Left cardiac atrium (tissue), 4 donors: Measurements from ENCODE around the gene HUS1. TPM values are rescaled to one million over a fixed set of nuclear protein-coding genes. Genes with fewer than 3 reads are reported as not detected.
"Not testable (repeated sequence)": the region's sequence is repeated elsewhere in the genome, so short reads cannot be mapped to it uniquely, and the experiment has no call there.

ENCODE experiments used
- ATAC-seq, 2 donors: fragments of 200-7000 bp; cut with Tn5 transposase; one replicate each; pipeline ENCODE4 v1.9.1; 2020; ENCODE audit warnings: mild to moderate bottlenecking in 2 of 2, moderate library complexity in 2 of 2
- DNase-seq: peaks from one replicate; pipeline ENCODE4 v3.0.0-alpha.2; 2020
- intact Hi-C, 2 donors: fragments of 100-400 bp; cut with DNase I; formaldehyde crosslinking; loops; one replicate each; pipeline versions ENCODE4 v1.14.1 to v1.15.1; 2022 to 2023
- total RNA-seq, 2 donors: library from RNA; stranded (reverse); fragmentation: NEBNext Ultra II Directional; extraction: Animal tissue kit (Norgen Biotek cat#: 25700); gene quantifications; one replicate each; pipeline ENCODE4 v1.2.1, GENCODE V29; 2021
- donor health status: DM: no; HTN: yes; CAD: no.
- donor health status: DM: no; HTN: yes; CAD: no; lungs with severe emphysema.
- donor health status: DM: yes; HTN: yes; CAD: no.
- donor health status: Dilated cardiomyopathy.

The HUS1 gene
- total RNA-seq, 2 donors from 2014 or later: 27.2 to 28.4 TPM

DNA sequence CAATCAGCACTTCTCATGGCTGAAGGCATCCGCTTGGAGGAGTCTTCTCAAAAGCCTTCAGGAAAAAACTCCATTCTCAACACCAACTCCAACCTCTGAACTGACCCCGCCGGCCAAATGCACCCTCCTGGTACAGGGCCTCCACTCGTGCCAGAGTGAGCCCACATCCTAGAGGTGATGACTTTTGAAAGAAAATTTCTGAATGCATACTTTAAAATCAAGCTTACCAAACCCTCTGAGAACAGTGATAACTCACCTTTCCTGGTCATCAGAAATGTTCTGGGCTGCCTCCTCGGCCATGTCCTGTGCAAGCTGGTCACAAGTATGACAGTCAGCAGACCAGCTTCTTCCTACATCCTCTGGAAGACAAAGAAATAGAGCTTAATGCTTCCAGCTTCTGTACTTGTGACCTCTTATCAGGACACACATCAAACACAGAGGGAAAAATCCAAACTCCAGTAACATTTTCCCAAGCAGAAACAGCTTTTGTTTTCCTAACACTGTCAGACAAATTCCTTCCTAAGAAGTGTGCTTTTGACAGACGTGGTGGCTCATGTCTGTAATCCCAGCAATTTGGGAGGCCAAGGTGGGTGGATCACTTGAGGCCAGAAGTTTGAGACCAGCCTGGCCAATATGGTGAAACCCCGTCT lies 31.1 kb downstream of the HUS1 start, which contains the start of gene PKD1L1:
Gene PKD1L1, minus strand, starts transcription at position 326 of the 650 bp plus-strand sequence. Its CDS starts 26 bp downstream, at position 300.
- DNase-seq (no peak), ATAC-seq (no peak)
- intact Hi-C loops: no loop called here

DNA sequence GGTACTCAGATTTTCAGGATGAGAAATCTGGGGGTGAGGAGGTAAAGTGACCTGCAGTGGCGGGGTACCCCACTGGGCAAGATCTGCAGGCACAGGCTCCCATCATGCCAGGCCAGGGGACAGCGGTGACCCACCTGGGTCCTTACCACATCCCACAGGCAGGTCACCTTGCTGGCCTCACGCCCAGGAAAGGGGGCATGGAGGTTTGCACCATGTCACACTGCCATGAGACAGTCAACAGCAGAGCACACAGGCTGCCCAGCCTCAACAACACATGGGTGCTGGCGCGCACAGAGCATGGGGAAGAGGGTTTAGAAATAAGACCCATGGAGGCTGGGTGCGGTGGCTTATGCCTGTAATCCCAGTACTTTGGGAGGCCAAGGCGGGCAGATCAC lies 32.1 kb downstream of the HUS1 start:
- intact Hi-C loops: no loop called here
- DNase-seq (no peak), ATAC-seq (no peak)

GRCh38 chr7:47946581-47947354 lies 32.6 kb downstream of the HUS1 start:
- DNase-seq (no peak), ATAC-seq (peak in 1 of 2 donors; percentile 11)
- intact Hi-C loops: no loop called here

- ATAC-seq: no peak
- DNase-seq: peak; percentile 88
- intact Hi-C loops: loop anchor here (2.0 kb wide), 2 partner anchors 23 to 163 kb away; no protein-coding TSS in a partner anchor
Measured at GRCh38 chr7:47945261-47946015, 34.0 kb downstream of the HUS1 start.

DNA sequence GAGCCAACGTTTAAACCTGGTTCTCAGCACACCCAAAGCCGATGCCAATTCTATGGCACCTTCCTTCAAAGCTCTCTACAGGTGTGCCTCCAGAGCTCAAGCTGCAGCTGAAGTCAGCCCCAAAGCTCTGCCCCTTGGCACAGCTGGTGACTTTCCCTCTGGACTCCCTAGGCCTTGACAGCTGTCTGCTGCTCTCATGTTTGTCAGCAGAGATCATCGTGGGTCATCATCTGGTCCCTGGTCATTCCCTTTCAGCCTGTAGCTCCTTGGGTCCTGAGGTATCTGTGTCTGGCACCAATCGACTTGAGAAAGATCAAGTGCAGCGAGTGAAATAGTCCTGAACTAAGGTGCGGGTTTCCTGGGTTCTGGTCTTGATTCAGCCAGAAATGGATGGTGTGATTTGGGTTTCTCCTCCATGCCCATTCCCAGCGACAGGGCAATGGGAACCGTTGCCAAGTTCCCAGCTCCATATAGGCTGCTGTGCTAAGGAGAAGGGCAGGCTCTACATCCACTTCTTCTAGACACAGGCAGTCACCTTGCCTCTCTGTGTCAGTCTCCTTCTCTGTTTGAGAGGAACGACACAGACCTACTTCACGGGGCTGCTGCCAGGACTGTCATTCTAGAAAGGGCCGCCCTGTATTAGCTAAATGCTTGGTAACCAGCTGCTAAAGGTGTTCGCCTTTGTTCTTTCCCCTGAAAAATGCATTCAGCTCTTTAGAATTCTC lies 34.7 kb downstream of the HUS1 start:
- intact Hi-C loops: loop anchor here (2.0 kb wide), 2 partner anchors 24 to 164 kb away; no protein-coding TSS in a partner anchor
- ATAC-seq: no peak

GRCh38 chr7:47943676-47944474 lies 35.5 kb downstream of the HUS1 start:
- ATAC-seq (no peak), DNase-seq (no peak)
- intact Hi-C loops: loop anchor here (2.0 kb wide), 2 partner anchors 25 to 165 kb away; no protein-coding TSS in a partner anchor

More for the DNA sequence above, 34.7 kb downstream of the HUS1 start:
- no peak for DNase-seq

DNA sequence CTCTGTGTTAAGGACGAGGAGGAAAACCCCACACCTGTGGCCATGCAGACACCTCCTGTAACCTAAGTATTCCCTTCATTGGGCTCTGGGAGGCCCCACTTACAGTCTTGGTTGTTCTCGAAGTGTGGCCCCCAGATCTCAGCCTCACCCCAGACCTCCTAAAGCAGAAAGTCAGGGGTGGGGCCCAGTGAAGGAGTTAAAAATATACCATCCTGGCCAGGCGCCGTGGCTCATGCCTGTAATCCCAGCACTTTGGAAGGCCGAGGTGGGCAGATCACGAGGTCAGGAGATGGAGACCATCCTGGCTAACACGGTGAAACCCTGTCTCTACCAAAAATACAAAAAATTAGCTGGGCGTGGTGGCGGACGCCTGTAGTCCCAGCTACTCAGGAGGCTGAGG lies 36.8 kb downstream of the HUS1 start:
- ATAC-seq, intact Hi-C loops, DNase-seq: not testable (repeated sequence)

- DNase-seq (no peak), ATAC-seq (no peak)
- intact Hi-C loops: no loop called here
Measured at GRCh38 chr7:47942132-47942531, 37.3 kb downstream of the HUS1 start.

DNA sequence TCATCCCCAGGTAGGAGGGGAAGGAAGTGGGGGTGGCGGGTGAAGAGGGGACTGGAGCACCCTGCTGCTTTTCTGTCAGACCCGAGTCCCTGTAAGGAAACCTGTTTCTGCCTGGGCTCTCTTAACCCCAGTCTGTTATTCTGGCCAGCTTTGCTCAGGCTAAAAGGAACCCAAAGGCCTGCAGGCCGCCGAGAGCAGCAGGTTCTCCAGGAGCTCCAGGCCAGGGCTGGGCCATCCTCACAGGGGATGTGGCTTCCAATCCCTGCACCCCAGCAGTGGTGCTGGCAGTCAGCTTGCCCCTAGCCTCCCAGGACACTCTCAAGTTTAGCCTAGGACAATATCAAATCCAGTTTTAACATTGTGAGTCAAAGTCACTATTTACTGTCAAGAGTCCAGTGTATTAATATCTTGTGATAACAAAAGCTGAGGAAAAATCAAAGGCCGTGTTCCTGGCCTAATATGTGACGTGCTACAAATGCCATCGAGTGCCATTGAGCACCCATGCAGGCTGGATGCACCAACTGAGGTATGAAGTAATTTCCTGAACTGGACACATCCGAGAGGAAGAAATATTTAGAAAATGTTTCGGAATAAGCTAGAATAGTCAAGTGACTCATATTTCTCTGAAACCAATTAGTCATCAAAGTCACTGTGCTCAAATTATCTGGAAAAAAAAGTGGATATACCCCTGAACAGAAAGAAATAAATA lies 38.1 kb downstream of the HUS1 start:
- DNase-seq (peak; percentile 65), ATAC-seq (peak; percentile 64 to 73)
- intact Hi-C loops: no loop called here

DNA sequence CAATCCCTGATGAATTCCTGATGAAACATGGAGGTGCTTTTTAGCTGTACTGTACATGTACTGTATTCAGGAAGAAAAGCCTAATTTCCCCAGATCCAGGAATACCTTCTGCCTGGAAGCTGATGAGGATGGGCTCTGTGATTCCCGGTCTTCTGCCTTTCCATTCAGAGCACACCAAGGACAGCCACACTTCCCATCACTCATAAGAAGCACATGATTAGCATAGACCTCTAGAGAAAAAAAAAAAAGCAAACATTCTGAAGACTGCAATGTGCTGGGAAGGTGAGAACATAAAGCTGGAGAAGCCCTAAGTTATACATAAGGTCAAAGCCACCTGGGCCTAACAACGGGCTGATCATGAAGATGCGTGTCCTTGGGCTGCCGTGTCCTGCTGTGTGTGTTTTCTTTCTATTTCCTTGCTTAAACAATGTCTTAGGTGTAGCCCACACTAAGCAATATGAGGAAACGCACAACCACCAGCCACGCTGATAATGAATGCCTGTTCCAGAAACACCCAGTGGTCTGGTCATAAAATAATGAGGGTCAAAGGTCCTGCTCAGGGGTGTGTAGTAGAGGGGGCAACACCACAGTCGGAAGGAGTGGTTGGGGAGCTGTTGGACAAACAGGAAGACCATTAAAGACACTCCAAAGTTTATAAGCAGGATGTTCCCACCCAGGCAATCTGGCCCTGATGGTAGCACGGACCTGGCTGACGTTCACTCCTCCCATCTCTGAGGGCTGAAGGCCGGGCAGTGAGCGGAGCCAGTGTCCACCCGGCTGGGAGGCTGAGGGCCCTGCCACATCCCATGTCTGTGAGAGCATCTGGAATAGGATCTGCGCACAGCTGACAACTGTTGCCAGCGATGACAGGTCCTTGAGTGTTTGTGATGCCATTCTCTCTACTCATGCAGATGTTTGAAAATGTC lies 39.1 kb downstream of the HUS1 start:
- intact Hi-C loops: no loop called here
- ATAC-seq: peak; percentile 80 to 88
- DNase-seq: peak; percentile 77

- intact Hi-C loops: no loop called here
- DNase-seq: no peak
- ATAC-seq: no peak
Measured at GRCh38 chr7:47939425-47940036, 39.9 kb downstream of the HUS1 start.

DNA sequence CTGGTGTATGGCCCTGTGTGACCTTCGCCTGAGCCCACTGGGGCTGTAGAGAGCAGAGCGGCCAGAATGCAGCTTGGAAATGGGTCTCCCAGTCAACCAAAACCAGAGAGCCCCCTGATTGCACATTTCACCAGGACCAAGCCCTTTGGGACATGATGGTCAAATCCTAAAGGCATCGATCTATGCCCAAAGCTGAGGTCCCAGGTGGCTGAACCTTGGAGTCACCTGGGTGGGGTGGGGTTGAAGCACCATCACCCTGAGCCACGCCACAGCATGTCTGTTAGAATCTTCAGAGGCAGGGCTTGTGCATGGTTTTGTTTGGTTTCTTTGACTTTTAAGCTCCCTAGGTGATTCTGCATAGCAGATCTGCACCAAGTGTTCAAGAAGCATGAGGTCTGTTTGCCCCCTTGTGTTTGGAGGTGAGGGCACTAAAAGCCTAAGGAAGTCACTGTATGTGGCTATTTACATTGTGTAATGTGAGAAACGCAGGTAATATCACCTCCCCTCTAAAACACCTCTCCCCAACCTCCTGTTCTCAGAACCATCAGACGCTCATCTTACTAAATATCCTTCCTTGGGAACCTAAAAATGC lies 40.7 kb downstream of the HUS1 start:
- DNase-seq (no peak), ATAC-seq (no peak)
- intact Hi-C loops: no loop called here

GRCh38 chr7:47937711-47938573 lies 41.5 kb downstream of the HUS1 start:
- intact Hi-C loops: no loop called here
- ATAC-seq (no peak), DNase-seq (no peak)

- ATAC-seq (no peak), DNase-seq (no peak)
- intact Hi-C loops: no loop called here
Measured at GRCh38 chr7:47937065-47937687, 42.2 kb downstream of the HUS1 start.
